H54 (cell line): ENCODE data around the gene ENOX1.
A peak's percentile ranks its signal among the peaks of the same experiment; 100 is the strongest.

Source experiments
- DNase-seq: peaks from one replicate; pipeline ENCODE4 v3.0.0; 2011; ENCODE audit warnings: low spot score, mixed read lengths; ENCODE audit not compliant: insufficient read length
- FAIRE-seq: peaks from 3 replicates; lab custom pipeline; 2011; peaks lifted over from hg19 to GRCh38; lab: Jason Lieb, UNC
- POLR2A ChIP-seq: IDR thresholded peaks from 2 replicates; pipeline ENCODE4 v1.6.1; 2011; ENCODE audit warnings: low read depth, mild to moderate bottlenecking, low read length

Gene ENOX1

DNA sequence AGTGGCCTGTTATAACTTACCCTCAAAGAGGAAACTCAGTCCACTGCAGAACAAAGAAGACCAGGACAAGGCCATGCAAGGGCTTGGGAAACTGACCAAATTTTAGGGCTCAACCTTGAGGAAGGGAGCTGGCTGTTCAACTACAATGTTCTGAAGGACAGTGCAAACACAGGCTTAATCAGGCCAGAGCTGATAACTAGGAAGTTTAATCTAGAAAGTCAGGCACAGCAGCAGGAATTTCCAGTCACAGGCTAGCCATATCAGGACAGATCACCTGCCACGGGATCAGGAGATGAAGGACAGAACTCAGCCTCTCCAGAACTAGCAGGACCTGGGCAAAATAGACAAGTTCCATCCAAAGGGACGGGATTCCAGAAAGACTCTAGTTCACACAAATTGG lies 89.4 kb downstream of the ENOX1 start:
- FAIRE-seq (no peak), DNase-seq (no peak)
- TF ChIP-seq POLR2A: no peak

DNA sequence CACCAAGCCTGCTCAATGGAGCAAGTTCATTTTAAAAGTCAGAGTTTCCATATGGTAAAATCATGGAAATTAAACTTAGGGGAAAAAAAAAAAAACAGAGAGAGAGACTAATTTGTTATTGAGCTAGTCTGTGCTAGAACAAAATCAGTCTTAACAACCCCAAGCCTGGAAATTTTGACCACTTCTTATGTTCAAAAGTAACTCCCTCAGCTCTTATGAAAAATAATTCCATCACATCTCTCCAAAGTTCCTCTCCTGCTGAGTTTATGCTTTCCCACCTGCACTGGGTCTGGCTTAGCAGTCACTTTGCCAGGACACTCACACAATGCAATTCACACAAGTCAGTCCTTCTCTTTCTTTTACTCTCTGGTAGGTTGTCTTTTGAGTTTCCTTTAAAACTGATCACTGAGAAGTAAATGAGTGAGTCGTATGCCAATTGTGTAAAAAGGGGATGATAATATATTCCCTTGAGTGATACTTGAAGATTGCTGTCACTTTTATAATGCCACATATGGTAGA lies 92.6 kb downstream of the ENOX1 start:
- no peak for FAIRE-seq
- TF ChIP-seq POLR2A: no peak

GRCh38 chr13:43693639-43694038 lies 93.1 kb downstream of the ENOX1 start:
- no peak for TF ChIP-seq POLR2A
- no peak for DNase-seq
- no peak for FAIRE-seq

More for the DNA sequence above, 92.6 kb downstream of the ENOX1 start:
- DNase-seq: no peak

DNA sequence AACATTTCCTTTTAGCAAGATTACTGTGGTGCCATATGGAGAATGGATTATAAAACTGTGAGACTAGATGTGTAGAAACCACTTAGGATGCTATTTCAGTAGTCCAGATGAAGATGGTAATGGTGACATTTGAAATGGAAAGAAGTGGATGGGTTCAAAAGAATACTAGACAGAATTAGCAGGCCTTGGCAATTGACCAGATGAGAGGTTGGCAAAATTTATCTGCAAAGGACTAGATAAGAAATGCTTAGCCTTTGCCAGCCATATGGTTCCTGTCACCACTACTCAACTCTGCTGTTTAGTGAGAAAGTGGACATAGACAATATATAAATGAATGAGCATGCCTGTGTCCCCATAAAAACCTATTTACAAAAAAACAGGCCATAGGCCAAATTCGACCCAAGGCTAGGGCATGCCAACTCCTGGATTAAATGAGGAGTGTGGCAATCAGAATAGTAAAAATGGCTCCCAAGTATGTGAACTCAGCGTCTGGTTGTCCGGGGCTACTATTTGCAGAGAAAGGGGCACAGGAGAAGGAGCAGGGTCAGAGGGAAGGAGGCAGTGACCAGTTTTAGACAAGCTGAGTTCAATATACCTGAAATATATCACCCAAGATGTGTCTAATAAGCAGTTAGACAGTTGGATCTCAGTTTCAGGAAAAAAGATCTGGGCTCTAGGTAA lies 98.4 kb downstream of the ENOX1 start:
- no peak for FAIRE-seq
- no peak for TF ChIP-seq POLR2A
- no peak for DNase-seq

DNA sequence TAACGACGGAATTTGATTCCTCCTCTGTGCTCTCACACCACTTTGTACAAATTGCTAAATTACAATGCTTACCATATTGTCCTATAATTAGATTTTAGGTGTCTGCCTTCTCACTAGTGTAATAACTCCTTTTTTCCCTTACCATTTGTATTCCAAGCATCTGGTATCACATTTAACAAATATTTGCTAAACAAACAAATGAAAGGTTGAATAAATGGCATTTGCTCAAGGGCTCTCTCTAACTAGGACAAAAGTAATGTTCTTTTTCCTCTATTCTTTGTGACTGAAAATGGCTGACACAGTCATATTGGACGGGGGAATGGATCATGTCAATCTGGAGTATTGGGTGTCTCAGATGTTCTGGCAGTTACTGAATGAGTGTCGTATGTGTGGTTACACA lies 99.7 kb downstream of the ENOX1 start:
- FAIRE-seq (no peak), DNase-seq (no peak)
- no peak for TF ChIP-seq POLR2A

DNA sequence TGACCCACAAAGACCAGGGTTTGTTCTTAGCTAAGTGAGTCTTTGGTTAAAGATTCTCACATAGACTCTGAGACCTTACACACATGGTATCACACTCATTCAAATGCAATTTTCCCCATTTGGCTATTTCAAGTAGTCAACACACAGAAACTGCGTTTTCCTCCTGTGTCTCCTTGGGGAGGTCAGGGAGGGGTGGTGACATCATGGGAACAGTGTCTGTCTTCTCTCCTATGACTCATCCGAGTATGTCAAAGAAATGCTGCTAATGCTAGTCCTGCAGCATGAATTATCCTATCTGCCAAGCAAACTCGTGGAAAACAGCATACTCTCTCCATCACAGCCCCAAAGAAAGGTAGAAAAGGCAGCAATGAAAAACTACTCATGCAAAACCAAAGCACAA lies 100.2 kb downstream of the ENOX1 start:
- FAIRE-seq: no peak
- DNase-seq: peak; percentile 3

GRCh38 chr13:43684963-43685725 lies 101.6 kb downstream of the ENOX1 start:
- no peak for TF ChIP-seq POLR2A
- DNase-seq: no peak
- no peak for FAIRE-seq

More for the DNA sequence above, 100.2 kb downstream of the ENOX1 start:
- no peak for TF ChIP-seq POLR2A

DNA sequence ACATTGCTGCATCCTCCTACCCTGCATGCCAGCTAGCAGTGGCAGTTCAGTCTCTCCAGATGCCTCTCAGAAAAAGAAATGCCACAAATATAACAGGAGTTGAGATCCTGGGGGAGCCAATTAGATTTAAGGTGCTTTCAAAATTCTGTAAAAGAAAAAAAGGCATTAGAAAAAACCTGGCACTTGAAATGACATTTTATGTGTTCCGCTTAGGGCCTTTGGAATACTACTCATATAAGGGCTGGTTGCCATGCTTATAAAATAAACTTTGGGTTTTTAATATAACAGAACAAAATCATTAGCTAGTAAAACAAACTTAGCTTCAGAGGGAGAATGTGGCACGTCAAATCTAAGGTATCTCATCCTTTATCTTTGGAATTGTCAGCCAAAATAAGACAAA lies 104.1 kb downstream of the ENOX1 start:
- FAIRE-seq: no peak
- DNase-seq: no peak
- TF ChIP-seq POLR2A: no peak

- TF ChIP-seq POLR2A: no peak
- FAIRE-seq (no peak), DNase-seq (no peak)
These were observed 110.5 kb downstream of the ENOX1 start for GRCh38 chr13:43676320-43676719.

DNA sequence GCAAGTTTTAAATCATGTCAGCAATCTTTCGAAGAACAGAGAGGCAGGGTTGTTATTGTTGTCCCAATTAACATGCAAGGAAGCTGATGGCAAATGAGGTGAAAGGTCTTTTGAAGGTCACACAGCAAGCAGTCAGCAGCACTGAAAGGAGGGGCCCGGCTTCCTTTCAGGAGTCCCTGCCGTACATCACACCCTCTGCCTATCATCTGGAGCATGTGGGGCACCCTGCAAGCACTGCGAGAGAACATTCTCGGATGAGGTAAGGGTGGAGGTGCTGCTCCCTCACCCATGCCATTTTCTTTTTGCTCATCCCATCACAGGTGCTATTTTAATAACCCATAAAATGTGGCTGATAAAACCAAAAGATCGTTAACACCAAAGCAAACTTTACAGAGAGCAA lies 111.2 kb downstream of the ENOX1 start:
- FAIRE-seq (no peak), DNase-seq (no peak)
- no peak for TF ChIP-seq POLR2A

DNA sequence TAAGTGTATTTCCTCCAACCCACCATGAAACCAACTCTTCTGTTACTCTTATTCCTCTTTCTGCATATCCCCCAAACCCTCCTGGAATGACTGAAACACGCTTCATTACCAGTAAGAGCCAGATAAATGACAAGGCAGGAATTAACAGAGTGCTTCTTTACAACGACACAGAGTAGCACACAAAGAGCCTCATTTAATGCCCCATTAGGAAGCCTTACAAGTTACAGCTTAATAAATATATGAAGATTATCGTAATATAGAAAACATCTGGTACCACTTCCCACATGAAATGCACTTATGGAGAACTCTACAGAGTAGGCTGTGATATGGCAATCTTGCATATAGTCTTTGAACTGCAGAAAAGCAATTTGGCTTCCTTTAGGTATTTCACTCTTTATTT lies 116.8 kb downstream of the ENOX1 start:
- FAIRE-seq (no peak), DNase-seq (no peak)
- TF ChIP-seq POLR2A: no peak

DNA sequence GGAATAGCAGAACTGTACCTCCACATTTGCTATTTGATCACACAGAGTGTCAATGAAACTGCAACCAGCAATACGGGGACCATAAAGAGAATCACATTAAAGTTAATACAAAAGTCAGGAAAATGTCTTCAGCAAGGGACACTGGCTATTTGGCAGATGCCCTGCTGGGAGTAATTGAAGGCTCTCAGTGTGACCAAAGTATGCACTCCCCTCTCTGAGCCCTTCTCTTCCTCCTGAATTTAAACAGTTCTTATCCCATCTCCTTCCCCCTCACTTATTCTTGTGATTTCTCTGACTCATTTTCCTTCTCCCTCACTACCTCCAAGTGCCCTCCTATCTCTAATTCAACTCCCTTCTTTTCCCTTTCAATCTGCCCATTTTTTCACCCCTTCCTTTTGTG lies 117.7 kb downstream of the ENOX1 start:
- TF ChIP-seq POLR2A: no peak
- DNase-seq: no peak
- no peak for FAIRE-seq

DNA sequence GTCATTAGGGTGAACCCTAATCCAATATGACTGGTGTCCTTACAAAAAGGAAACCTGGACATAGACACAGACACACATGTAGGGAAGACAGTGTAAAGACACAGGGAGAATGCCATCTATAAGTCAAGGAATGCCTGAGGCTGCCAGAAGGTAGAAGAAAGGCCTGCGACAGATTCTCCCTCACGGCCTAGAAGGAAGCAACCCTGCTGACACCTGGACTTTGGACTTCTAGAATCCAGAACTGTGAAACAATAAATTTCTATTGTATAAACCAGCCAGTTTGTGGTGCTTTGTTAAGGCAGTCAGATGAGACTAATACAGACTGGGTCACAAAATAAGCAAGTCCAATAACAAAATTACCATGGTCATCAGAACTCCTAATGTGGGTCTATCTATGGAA lies 120.4 kb downstream of the ENOX1 start:
- no peak for DNase-seq
- TF ChIP-seq POLR2A: no peak
- FAIRE-seq: no peak

DNA sequence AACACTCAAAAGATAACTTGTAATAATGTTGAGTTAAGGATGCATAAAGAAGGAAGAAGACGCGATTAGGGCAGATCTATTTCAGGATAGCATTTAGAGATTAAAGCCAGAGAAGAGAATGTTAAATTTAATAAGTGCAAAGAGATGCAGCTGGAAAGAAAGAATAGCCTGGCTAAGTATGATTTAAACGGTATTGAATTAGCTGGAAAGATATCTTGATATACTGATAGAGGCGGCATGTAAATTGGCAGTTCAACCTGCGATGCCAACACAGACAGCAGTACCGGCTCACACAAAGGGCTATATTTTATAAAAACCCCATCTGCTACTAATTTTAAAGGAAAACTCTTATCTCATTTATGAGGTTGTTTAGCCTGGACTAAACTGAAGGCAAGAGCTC lies 121.4 kb downstream of the ENOX1 start:
- no peak for TF ChIP-seq POLR2A
- FAIRE-seq (no peak), DNase-seq (no peak)
